HG02870 (cell line): ENCODE measurements around the gene GABARAP.

ENCODE experiments used
- ATAC-seq: cut with Tn5 transposase; IDR thresholded peaks from one replicate; pipeline ENCODE4 v1.9.1; 2021; ENCODE audit warnings: mild to moderate bottlenecking, moderate library complexity; ENCODE audit not compliant: unreplicated experiment

Gene GABARAP

GRCh38 chr17:7241783-7242716 is at the start of gene GABARAP:
Gene GABARAP (minus strand): TSS chr17:7242449. CDS start chr17:7242330, 119 bp downstream.
- ATAC-seq, result peak; percentile 25

DNA sequence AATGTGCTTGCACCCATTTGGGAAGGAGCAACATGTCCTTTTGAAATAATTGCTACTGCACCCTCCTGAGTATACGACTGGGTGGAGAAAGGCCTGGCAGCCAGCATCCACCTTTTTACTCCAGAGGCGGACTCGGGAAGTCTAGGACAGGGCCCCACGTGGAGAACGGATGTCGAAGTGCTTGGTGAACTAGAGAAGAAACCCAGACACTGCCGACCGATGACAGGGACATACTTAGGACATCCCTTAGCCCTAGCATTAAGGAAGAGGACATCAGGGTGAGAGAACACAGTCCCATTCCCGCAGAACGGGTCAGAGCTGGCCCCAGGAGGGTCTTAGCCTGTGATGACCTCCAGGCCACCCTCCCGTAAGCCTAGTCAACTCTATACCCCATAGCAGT is 48.4 kb upstream of the GABARAP start:
- ATAC-seq, result no peak

- no peak for ATAC-seq
Observed at GRCh38 chr17:7290166-7290565, 47.9 kb upstream of the GABARAP start.

DNA sequence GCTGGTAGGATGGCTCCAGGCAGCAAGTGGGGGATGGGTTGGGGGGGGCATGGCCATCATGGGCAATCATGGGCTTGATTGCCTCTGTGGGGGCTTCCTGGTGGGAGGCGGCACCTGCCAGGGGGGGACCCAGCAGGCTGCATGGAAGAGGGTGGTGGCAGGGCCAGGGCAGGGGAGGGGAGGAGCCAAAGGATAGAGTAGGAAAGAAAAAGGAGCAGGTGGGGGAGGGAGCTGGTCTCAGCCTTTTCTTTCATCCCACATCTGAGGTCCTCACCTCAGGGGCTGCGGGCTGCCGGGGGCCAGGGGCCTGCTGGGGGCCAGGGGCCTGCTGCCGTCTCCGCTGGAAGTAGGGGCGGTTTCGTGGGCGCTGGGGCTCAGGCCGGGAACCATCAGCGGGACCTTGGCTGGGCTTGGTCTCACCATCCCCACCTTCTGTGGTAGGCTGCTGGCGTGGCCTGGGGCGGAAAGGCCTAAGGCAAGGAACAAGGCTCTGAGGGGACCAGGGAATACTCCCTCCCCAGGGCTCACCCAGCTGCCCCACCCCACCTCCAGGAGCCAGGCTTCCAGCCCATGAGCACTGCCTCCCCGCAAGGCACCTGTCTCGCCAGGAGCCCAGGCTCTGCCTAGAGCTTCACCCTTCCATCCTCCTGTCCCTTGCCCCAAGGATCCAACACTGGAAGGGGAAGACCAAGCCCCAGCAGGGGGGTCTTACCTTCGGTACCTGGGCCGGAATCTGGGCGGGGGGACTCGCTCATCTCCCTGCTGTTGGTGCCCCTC is 47.2 kb upstream of the GABARAP start:
- no peak for ATAC-seq

DNA sequence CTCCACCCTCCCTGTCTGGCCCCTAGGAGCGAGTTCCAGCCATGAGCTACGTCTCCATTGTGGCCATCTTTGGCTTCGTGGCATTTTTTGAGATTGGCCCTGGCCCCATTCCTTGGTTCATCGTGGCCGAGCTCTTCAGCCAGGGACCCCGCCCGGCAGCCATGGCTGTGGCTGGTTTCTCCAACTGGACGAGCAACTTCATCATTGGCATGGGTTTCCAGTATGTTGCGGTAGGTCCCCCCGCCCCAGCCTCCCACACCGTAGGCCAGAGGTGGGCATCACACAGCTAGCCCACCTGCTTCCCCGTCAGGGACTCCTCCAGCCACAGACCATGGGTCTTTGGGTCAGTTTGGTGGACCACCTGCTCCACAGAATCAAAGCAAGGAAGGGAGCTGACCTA is 43.4 kb upstream of the GABARAP start:
- no peak for ATAC-seq

GRCh38 chr17:7284911-7285310 is 42.7 kb upstream of the GABARAP start:
- no peak for ATAC-seq

DNA sequence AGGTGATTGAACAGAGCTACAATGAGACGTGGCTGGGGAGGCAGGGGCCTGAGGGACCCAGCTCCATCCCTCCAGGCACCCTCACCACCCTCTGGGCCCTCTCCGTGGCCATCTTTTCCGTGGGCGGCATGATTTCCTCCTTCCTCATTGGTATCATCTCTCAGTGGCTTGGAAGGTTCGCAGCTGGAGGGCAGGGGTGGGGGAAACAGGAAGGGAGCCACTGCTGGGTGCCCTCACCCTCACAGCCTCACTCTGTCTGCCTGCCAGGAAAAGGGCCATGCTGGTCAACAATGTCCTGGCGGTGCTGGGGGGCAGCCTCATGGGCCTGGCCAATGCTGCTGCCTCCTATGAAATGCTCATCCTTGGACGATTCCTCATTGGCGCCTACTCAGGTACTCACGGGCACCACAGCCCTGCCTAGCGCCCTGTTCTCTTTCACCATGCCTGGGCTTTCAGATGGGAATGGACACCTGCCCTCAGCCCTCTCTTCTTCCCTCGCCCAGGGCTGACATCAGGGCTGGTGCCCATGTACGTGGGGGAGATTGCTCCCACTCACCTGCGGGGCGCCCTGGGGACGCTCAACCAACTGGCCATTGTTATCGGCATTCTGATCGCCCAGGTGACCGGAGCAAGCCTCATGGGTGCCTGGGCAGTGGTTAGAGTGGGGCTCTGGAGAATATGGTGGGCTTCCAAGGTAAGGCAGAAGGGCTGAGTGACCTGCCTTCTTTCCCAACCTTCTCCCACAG is 41.4 kb upstream of the GABARAP start:
- no peak for ATAC-seq

DNA sequence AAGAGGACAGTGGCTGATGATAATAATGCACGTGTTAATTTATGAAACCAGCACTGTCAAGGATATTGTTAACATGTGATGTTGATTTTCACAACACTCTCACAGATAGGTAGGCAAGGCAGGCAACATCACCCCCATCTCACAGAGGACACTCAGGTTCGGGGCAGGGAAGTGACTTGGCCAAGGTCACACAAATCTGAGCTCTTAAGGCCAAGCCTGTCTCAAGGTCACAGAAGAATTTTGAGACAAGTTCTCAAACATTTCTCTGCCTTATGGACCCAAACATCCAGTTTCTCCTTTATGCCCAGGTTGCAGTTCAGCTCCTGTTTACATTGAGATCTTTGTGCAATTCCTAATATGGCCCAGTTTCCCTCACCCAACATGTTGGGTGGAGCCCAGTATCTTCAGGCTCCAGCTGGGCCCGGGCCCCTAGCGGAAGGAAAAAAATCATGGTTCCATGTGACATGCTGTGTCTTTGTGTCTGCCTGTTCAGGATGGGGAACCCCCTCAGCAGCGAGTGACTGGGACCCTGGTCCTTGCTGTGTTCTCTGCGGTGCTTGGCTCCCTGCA is 40.6 kb upstream of the GABARAP start:
- ATAC-seq, result no peak

DNA sequence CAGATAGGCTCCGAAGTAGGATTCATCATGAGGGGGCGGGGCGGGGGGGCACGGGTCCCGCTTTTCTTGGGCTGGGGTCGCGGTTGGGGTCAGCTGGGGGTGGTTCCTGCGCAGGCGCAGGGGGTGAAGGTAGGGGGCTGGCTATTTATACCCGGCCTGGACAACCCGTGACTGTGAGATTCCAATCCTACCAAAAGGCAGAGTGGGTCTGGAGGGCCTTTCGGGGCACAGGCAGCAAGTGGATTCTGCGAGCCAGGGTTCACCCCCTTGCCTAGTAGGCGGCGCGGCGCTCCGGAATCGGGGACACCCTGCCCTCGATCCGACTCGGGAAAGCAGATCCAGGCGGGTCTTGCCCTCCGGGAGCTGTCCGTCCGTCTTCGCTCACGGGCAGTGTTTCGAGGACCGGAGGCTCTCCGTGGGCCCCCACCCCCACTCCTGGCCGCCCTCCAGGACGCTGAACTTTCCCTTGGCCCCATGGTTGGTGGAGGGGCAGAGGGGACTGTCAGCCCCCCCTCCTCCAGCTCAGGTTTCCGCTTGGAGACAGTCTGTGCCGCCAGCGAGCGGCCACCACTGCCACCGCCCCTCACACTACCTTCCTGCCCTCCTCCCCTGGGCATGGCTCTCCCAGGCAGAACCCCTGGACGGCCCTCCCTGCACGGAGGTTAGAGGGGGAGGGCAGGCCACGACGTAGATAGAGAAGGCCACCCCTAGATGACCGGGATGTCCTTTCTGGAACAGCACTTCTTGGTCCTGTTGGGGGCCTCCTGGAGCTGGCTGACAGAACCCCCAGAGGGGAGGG is 39.9 kb upstream of the GABARAP start:
- ATAC-seq, result no peak

DNA sequence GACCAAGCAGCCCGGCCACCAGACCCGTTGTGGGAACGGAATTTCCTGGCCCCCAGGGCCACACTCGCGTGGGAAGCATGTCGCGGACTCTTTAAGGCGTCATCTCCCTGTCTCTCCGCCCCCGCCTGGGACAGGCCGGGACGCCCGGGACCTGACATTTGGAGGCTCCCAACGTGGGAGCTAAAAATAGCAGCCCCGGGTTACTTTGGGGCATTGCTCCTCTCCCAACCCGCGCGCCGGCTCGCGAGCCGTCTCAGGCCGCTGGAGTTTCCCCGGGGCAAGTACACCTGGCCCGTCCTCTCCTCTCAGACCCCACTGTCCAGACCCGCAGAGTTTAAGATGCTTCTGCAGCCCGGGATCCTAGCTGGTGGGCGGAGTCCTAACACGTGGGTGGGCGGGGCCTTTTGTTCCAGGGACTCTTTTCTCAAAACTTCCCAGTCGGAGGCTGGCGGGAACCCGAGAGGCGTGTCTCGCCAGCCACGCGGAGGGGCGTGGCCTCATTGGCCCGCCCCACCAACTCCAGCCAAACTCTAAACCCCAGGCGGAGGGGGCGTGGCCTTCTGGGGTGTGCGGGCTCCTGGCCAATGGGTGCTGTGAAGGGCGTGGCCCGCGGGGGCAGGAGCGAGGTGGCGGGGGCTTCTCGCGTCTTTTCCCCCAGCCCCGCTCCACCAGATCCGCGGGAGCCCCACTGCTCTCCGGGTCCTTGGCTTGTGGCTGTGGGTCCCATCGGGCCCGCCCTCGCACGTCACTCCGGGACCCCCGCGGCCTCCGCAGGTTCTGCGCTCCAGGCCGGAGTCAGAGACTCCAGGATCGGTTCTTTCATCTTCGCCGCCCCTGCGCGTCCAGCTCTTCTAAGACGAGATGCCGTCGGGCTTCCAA is 39.1 kb upstream of the GABARAP start, which contains the start of gene SLC2A4:
Gene SLC2A4 (plus strand): TSS at position 645 of the 879 bp plus-strand sequence. CDS start 217 bp downstream, at position 862.
- ATAC-seq, result peak; percentile 77

DNA sequence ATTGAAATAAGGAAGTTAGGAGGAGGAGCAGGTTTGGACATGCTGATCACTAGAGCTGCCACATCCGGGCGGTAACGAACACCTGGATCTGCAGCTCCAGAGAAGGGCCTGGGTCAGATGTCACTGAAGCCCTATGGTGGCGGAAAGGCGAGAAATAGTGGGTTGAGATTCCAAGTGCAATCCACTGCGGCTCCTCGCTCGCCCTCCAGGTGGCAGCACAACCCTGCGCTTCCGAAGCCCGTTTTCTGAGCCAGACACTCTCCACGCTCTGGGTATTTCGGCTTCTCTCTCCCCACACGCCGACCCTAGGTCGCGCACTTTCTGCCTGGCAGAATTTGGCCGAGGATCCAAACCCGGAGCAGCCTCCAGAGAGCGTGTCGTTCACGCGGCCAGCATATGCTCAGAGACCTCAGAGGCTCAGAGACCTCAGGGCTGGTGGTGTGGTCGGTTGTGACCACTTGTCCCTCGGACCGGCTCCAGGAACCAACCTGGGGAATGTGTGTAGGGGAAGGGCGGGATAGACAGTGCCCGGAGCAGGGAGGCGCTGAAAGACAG is 38.3 kb upstream of the GABARAP start:
- no peak for ATAC-seq

DNA sequence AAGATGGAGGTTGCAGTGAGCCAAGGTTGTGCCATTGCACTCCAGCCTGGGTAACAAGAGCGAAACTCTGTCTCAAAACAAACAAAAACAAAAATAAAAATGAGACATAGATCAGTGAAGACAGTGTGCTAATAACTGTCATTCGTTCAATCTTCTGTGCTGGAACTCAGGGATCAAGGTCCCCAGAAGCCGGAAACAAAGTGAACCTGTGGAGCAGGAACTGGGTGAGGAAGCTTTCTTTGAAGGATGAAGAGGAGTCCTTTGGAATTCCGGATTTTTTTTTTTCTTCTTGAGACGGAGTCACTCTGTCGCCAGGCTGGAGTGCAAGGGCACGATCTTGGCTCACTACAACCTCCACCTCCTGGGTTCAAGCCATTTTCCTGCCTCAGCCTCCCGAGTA is 37.2 kb upstream of the GABARAP start:
- ATAC-seq, result no peak

DNA sequence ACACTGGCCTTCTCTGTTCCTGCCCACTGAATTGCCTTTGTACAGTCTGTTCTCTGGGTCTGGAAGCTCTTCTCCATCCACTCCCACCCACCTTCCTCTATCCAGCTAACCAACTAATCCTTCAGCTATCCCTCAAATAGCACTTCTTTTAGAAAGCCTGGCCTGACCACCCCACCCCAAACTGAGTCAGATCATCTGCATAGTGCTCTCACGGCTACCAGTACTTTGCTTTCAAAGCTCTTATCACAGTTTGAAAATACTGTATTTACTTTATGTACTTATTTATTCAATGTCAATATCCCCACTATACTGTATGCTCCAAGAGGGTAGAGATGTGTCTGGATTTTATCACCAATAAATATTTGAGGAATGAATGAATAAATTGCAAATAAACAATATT is 24.5 kb upstream of the GABARAP start:
- no peak for ATAC-seq

GRCh38 chr17:7263801-7264078 is 21.5 kb upstream of the GABARAP start:
- ATAC-seq, result no peak

GRCh38 chr17:7262935-7263800 is 20.9 kb upstream of the GABARAP start:
- ATAC-seq, result no peak

DNA sequence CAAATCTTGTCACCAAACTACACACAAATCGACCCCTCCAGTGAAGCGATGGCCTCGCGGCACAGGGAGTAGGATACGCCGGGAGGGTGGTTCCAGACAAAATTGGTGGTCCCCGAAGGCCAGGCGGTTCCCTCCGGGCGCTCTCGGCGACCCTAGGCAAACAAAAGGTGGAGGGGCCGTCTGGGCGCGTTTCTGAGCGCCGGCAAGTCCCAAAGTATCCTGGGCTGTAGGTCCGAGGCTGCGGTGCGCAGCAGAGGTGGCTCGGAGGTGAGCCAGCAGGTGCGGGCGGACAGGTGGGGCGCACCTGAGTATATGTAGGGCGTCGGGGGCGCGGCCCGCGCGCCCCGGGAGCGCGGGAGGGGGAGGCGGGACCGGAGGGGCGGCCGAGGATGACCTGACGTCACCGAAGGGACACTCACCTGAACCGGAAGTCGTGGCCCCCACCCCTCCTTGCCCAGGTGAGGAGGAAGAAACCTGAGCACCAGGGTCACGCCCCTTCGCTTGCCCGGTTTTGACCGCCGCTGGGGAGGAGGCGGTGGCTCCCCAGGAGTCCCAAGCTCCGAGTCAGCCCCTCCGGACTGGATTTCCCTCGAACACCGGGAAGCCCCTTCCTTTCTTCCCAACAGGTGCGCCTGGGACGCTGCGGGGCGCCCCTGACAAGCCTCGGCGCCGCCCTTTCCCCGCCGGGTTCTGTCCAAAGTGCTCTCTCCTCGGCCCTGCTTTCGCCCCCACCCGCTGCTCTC is 20.1 kb upstream of the GABARAP start, which contains the start of gene CLDN7:
Gene CLDN7 (minus strand): TSS at position 287 of the 743 bp plus-strand sequence. CDS start 435 bp downstream, outside the sequence.
- no peak for ATAC-seq
